AG09309 (cell line): ENCODE measurements around the gene AP3B1.

Source experiments
- DNase-seq: peaks from one replicate; pipeline ENCODE4 v3.0.0-alpha.2; 2010; ENCODE audit warnings: low read depth
- H3K4me3 ChIP-seq: 2 replicates; pipeline ENCODE4 v1.5.1; 2011; ENCODE audit warnings: mild to moderate bottlenecking, low read depth, low read length, moderate library complexity; ENCODE audit not compliant: control insufficient read depth
- CTCF ChIP-seq: IDR thresholded peaks from 2 replicates; pipeline ENCODE4 v1.5.1; 2011; ENCODE audit warnings: mild to moderate bottlenecking, low read depth, low read length, inconsistent platforms; ENCODE audit not compliant: insufficient read depth, control insufficient read depth; ENCODE audit errors: missing control alignments

The AP3B1 gene

GRCh38 chr5:78283105-78283504 lies 11.4 kb downstream of the AP3B1 start:
- TF ChIP-seq CTCF = no peak
- DNase-seq = no peak
- H3K4me3 ChIP-seq = no peak overlapping the region

GRCh38 chr5:78280261-78280660 lies 14.2 kb downstream of the AP3B1 start:
- no peak for TF ChIP-seq CTCF
- DNase-seq = no peak
- H3K4me3 ChIP-seq = no peak overlapping the region

- no peak overlapping the region for H3K4me3 ChIP-seq
- TF ChIP-seq CTCF = no peak
- no peak for DNase-seq
Observed at GRCh38 chr5:78279194-78279593, 15.3 kb downstream of the AP3B1 start.

GRCh38 chr5:78277715-78278114 lies 16.8 kb downstream of the AP3B1 start:
- no peak for TF ChIP-seq CTCF

GRCh38 chr5:78275998-78276543 lies 18.4 kb downstream of the AP3B1 start:
- no peak overlapping the region for H3K4me3 ChIP-seq
- DNase-seq = no peak
- TF ChIP-seq CTCF = no peak

More at GRCh38 chr5:78277715-78278114, 16.8 kb downstream of the AP3B1 start:
- H3K4me3 ChIP-seq = no peak overlapping the region
- DNase-seq = no peak

GRCh38 chr5:78274540-78275197 lies 19.8 kb downstream of the AP3B1 start:
- TF ChIP-seq CTCF = no peak
- H3K4me3 ChIP-seq = no peak overlapping the region
- no peak for DNase-seq

GRCh38 chr5:78273436-78273835 lies 21.1 kb downstream of the AP3B1 start:
- no peak for TF ChIP-seq CTCF

More at GRCh38 chr5:78273436-78273835, 21.1 kb downstream of the AP3B1 start:
- H3K4me3 ChIP-seq = no peak overlapping the region
- no peak for DNase-seq
